Right renal cortex interstitium (tissue), 3 donors: ENCODE data around the gene ADAM10. TPM values are rescaled to one million over a fixed set of nuclear protein-coding genes. Genes with fewer than 3 reads are reported as not detected.

Experiments
- DNase-seq, 3 donors: peaks; one replicate each; pipeline ENCODE4 v3.0.0-alpha.2; 2013; ENCODE audit warnings: low read depth in 3 of 3, low spot score in 2 of 3
- polyA plus RNA-seq, 3 donors: library from polyadenylated mRNA; unstranded; fragments of 120-200 nt; gene quantifications; one replicate each; pipeline ENCODE4 v1.2.1, GENCODE V29; 2013; ENCODE audit not compliant: insufficient read length in 3 of 3

The ADAM10 gene
- polyA plus RNA-seq, 3 donors, result 266 to 284 (median 277) TPM

DNA sequence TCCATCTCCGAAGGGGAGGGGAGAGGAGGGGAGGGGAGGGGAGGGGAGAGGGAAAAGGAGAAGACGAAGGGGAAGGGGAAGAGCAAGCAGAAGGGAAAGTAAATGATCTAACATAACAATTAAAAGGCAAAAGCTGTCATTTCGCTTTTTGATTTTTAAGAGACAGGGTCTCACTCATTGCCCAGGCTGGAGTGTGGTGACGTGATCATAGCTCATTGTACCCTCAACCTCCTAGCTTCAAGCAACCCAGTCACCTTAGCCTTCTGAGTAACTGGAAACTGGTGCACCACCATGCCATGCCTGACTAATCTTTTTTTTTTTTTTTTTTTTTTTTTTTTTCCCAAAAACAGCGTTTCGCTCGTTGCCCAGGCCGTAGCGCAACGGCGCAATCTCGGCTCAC is 22.6 kb downstream of the ADAM10 start:
- DNase-seq, result no peak

DNA sequence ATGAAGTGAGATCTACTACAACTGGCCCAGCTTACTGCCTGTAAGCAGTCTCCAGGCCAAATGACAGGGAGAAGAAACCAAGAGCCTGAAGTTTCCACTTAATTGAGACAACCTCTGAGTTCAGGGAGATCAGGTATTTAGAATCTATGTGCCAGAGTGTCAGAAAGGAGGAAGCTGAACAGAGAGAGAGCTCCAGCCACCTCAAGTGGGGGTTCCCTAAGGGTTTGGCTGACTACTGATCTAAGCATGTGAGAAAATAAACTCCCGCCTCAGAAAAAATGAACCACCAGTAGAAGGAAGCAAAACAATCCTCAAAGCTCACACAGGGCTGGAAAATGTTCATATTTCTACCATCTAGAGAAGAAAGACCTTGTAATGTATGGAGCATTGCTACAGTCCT is 25.0 kb downstream of the ADAM10 start:
- no peak for DNase-seq

DNA sequence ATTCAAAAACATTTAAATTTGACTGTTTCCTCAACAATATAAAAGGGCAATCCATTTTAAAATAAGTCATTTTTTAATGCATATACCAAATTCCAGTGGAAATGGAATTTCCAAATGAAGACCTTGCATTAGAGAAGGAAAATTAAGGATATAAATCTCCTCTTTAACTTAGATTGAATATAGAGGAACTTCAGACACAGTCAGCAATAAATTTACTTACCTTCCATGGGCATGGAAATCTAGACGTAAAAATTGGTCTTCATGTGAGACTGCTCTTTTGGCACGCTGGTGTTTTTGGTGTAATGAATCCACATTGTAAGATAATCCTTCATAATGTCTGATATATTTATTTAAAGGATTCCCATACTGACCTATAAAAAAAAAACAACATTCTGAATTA is 32.1 kb downstream of the ADAM10 start:
- DNase-seq, result no peak

DNA sequence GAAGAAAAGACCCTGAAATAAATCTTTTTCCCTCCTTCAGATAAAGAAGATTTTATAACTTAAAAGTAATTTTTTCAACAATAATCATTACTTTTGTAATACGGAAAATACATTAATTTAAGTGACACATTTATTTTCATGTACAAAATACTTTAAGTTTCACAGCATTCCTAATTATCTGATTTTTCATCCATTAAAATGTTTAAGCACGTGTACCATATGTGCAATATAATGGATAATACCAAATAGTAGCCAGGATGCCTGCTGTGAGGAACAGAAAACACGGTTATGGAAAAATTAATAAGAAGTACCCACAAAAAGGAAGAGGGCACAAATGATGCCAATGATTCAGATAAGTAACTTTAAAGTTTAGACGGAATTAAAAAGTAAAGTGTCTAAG is 33.5 kb downstream of the ADAM10 start:
- DNase-seq, result no peak

DNA sequence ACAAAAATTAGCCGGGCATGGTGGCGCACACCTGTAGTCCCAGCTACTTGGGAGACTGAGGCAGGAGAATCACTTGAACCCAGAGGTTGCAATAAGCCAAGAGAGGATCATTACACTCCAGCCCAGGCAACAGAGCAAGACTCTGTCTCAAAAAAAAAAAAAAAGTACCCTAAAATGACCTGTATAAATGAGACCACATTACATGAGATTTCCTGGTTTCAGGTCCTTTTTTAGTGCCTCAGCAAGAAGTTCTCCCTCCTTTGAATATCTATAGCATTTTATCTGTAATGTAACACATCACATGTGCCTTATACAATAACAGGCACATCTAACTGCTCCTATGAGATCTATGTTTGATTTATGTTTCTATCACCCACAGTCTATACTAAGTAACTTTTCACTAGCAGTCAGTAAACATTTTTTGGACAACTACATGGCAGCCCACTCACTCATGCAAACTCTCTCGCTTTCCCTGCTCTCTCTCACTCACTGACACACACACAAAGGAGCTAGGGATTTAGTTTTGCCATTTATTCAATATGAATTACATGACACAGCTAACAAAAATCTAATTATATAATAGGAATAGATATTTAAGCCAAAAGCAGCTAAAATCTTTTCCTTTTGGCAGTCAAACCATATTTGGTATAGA is 34.1 kb downstream of the ADAM10 start:
- DNase-seq, result no peak

DNA sequence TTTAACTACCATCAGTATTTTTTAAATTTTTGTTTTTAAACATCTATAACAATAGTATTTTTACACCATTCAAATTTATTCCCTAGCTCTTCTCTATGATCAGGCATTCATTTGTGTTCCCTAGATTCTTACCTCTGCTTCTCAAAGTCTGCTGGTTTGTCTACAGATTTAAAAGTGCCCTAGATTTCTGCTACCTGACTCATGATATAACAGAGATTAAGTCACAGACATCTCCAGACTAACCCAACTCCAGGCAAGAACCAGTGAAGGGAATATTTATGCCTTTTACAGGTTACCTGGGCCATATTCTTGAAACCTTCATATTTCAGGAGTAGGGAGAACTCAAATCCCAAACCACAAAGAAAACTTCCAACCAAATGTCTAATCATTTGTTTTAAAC is 38.8 kb downstream of the ADAM10 start:
- no peak for DNase-seq

DNA sequence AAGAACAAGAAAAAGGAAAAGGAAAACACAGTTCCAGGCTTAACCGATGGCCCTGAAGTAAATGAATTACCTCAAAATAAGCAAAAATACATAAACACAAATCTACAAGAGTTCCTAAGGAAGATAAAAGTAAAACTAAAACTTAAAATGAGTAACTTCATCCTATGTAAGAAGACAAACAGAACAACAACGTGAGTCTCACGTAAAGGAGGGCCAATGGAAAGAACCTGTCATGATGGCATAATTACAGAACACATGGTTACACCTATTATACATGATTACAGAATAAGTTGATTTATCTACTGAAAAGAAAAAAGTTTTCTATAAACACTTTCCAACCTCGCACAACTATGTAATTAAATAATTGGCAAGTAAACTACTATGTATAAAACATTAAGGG is 42.1 kb downstream of the ADAM10 start:
- no peak for DNase-seq

DNA sequence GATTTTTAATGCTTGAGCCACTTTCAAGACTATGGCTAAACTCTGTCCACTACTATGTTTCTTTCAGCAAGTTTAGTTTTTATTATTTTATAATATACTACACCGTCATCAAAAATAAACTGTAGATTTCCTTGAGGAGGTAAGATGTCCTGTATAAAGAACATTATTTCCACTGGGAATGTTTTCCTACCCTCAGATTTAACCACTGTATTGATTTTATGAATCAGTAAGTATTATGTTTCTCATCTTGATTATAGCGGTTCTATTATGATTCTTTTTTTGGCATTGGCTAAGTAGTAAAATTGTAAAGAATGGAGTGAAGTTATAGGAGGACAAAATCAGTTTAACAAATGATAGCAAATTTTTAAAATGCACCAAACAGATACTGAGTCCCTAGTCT is 44.4 kb downstream of the ADAM10 start:
- no peak for DNase-seq

DNA sequence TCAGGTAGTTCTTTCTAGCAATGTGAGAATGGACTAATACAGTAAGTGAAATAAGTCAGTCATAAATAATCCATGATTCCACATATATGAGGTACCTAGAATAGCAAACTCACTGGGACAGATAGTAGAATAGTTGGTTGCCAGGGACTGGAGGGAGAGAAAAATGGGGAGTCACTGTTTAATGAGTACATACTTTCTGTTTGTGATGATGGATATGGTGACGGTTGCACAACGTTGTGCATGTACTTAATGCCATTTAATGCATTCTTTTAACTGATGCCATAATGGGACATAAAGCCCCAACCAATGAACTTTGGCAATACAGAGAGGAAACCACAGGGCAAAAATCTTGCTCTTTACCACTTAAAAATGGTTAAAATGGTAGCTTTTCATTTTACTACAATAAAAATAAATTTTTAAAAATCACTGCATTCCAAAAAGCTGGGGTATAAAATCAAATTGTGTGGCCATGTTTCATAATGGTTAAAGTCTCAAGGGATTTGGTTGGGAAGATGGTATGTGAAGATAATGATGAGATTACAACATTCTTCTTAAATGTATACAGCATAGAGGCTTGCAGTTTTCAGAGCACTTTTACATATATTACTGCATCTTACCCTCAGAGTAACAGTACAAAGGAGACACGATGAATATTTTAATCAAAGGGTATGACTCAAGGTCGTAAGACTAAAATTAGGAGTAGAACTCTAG is 45.2 kb downstream of the ADAM10 start:
- DNase-seq, result no peak

DNA sequence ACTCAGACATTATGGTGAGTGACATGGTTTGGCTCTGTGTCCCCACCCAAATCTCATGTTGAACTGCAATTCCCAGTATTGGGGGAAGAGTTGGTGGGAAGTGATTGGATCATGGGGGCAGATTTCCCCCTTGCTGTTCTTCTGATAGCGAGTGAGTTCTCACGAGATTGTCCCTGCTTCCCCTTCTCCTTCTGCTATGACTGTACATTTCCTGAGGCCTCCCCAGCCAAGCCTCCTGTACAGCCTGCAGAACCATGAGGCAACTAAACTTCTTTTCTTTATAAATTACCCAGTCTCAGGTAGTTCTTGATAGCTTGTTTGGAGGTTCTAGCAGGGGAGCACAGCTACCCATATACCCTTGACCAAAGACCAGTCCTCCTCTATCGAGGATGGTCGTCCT is 45.9 kb downstream of the ADAM10 start:
- DNase-seq, result no peak

DNA sequence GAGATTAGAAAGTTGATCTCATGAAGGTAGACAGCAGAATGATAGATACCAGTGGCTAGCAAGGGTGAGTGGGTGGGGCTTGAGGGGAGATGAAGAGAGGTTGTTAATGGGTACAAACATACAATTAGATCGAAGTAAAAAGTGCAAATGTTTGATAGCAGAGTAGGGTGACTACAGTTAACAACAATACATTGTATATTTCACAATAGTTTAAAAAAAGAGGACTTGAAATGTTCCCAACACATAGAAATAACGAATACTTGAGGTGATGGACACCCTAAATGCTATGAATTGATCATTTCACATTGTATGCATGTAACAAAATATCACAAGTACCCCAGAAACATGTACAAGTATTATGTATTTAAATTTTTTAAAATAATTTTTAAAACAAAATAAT is 47.3 kb downstream of the ADAM10 start:
- DNase-seq, result no peak

DNA sequence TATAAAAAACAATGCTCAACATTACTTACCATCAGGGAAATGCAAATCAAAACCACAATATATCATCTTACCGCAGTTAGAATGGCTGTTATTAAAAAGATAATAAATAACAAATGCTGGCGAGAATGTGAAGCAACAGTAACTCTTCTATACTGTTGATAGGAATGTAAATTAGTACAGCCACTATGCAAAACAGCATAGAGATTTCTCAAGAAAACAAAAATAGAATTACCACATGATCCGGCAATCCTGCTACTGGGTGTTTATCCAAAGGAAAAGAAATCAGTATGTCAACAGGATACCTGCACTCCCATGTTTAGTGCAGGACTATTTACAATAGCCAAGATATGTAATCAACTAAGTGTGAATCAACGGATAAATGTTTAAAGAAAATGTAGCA is 48.1 kb downstream of the ADAM10 start:
- no peak for DNase-seq

DNA sequence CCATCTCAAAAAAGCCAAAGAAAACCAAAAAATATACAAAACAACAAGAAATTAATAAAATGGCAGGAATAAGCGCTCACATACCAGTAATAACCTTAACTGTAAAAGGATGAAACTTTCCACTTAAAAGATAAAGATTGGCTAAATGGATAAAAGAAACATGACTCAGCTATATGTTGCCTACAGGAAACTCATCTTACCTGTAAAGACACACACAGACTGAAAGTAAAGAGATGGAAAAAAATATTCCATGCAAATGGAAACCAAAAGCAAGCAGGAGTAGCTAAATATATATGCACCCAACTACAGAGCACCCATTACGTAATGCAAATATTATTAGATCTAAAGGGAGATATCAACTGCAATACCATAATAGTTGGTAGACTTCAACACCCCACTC is 49.7 kb downstream of the ADAM10 start:
- no peak for DNase-seq

DNA sequence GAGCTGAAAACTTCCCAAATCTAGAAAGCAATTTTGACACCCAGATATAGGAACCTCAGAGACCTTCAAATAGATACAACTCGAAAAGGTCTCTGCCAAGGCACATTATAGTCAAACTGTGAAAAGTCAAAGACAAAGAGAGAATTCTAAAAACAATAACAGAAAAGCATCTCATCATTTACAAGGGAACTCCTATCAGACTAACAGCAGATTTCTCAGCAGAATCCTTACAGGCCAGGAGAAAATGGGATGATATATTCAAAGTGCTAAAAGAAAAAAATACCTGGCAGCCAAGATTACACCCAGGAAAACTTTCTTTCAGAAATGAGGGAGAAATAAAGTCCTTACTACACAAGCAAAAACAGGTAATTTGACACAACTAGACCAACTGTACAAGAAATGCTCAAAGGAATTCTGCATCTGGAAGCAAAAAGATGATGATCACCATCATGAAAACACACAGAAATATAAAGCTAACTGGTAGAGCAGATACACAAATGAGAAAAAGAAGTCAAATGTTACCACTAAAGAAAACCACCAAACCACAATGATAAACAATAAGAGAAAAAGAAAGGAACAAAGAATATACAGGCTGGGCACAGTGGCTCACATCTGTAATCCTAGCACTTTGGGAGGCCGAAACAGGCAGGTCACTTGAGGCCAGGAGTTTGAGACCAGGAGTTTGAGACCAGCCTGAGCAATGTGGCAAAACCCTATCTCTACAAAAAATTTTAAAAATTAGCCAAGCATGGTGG is 50.4 kb downstream of the ADAM10 start:
- no peak for DNase-seq

DNA sequence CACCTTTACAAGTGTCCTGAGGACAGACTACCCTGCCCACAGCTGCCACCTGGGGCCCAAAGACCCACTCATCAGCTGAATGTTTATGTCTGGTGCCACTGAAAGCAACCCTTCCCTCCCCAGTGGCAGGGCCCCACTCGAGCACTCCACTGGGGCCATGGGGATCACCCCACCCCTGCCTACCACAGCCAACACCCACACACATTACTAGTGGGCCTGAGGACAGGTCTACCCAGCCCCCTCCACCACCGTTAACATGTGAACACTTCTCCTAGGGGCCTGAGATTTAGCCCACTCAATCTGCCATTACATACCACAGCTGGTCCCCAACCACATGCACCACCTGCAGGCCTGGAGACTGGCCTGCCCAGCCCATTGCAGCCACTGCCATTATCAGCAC is 52.3 kb downstream of the ADAM10 start:
- no peak for DNase-seq

DNA sequence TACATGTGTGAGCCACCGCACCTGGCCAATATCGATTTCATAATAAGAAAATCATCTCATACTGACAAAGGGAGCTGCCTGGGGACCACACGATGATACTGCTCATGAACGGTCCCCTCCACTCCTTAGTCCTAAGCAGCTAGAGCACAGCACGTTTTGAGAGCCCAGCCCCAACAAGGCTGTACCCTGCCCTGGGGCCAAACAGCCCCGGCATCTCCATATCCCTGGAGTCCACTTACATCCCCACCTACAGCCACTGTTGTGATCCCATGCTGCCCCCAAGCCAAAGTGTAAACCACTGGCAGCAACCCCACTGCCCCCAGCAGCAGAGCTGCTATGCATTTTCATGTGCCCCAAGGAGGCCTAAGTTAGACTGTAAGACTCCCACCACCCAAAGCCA is 52.8 kb downstream of the ADAM10 start:
- DNase-seq, result no peak

DNA sequence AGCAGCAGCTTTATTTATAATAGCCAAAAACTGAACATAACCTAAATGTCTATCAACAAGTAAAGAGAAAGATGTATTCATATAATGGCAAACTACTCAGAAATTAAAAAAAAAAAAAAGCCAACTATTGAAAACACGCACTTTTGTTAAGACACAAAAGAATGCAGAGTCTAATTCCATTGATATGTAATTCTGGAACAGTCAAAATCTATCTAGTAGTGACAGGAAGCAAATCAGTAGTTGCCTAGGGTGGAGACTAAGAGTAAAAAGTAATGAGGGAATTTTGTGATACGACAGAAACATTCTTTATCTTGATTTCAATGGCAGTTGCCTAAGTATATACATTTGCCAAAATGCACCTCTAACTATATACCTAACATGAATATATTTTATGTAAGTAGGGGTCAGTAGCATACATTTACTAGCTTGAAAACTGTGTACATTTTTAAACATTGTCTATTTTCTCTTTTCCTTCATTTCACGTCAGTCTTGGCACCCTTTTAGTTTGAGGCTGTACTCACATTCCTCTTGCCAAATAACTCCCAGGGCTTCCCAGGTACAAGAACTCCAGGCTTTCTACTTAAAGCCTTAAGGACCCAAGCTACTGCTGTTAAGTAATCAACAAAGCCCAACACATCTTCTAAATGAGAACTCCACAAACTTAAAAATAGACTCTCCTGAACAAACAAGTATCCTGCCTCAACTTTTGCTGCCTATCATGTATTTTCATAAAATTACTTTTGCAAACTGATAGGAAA is 54.7 kb downstream of the ADAM10 start:
- DNase-seq, result no peak

DNA sequence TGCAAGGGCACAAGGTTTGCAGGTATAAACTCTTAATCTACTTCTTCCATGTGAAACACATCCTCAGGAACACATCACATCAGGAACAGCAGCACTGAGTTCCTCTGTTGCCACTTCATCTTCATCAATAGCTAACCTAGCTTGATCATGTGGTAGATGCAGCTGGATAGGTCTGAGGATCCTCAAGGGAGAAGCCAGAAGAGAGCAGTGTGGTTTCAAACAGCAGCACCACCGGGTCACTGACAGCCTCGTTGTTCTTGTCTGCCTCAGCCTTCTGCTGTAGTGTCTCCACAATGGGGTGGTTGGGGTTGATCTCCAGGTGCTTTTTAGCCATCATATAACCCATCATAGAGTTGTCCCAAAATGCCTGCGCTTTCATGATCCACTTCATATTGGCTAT is 58.8 kb downstream of the ADAM10 start:
- no peak for DNase-seq

DNA sequence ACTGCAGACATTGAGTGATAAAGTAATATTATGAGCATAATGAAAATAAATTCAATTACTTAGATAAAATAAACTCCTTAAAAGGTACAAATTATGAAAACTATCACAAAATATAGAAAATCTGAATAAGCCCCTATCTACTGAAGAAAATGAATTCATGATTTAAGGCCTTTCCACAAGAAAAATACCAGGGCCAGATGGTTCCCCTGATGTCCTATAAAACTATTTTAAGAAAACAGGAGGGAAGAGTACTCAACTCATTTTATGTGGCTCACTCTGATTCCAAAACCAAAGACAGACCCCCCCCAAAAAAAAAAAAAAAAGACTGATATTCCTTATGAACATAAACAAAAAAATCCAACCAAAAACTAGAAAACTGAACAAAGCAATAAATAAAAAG is 59.9 kb downstream of the ADAM10 start:
- no peak for DNase-seq

DNA sequence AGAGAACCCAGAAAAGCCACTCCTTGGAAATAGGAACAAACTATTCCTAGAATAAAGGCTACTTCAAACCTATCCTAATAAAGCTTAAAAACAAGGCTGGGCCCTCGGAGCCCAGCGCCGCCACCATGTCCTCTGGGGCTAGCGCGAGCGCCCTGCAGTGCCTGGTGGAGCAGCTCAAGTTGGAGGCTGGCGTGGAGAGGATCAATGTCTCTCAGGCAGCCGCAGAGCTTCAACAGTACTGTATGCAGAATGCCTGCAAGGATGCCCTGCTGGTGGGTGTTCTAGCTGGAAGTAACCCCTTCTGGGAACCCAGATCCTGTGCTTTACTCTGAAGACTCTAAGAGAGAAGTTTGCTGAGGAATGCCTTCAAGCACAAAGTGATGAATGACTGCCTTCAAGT is 63.2 kb downstream of the ADAM10 start:
- no peak for DNase-seq

DNA sequence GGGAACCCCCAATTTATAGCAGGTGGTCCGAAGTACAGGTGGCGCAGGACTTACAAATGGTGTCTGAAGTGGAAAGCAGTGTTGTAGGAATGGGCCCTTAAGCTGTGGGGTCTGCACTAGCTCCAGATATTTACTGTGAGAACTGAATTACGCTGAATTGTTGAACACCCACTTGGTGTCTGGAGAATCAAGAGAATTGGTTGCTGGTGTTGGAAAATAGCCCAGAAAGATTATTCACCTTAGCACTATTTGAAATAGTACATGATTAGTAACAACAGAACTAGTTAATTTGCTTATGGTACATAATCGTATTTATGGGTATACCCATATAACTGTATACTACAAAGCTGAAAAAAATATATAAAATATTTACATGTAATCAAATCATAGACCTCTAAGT is 64.8 kb downstream of the ADAM10 start:
- no peak for DNase-seq
